GM12878 (cell line): ENCODE measurements around the gene MAP4. TPM values are rescaled to one million over a fixed set of nuclear protein-coding genes. Genes with fewer than 3 reads are reported as not detected.

Source experiments
- ATAC-seq: fragments of 200-7000 bp; cut with Tn5 transposase; 3 replicates; pipeline ENCODE4 v1.9.1; 2020; ENCODE audit warnings: mild to moderate bottlenecking, moderate library complexity
- BruUV-seq: library from RNA; stranded (reverse); fragments of 400-500 nt; replicated peaks from 2 replicates; lab custom pipeline; 2021; lab: Mats Ljungman, UMichigan
- CTCF ChIA-PET: fragments of 300-600 bp; sonication (Branson Sonifier 250); formaldehyde crosslinking; extraction: SDS; loops from one replicate; lab custom pipeline; 2021; ENCODE audit warnings: inconsistent platforms; lab: Yijun Ruan, JAX
- POLR2A ChIA-PET: fragments of 350-600 bp; formaldehyde crosslinking; extraction: SDS; loops from one replicate; lab custom pipeline; 2021; ENCODE audit warnings: inconsistent platforms; lab: Charles Lee
- RAD21 ChIA-PET: fragments of 300-600 bp; sonication (Branson Sonifier 250); formaldehyde crosslinking; loops from one replicate; lab custom pipeline; 2023; ENCODE audit warnings: antibody characterized with exemption; ENCODE audit not compliant: unreplicated experiment; lab: Charles Lee
- SMC1A ChIA-PET: fragments of 300-600 bp; sonication (Branson Sonifier 250); formaldehyde crosslinking; loops from one replicate; lab custom pipeline; 2023; ENCODE audit not compliant: unreplicated experiment, uncharacterized antibody; lab: Charles Lee
- DNase-seq: peaks from one replicate; pipeline ENCODE4 v3.0.0-alpha.2; 2011; ENCODE audit warnings: low read depth, low spot score
- FAIRE-seq: peaks from 3 replicates; lab custom pipeline; 2011; peaks lifted over from hg19 to GRCh38; lab: Jason Lieb, UNC
- H2AFZ ChIP-seq: 2 replicates; pipeline ENCODE4 v1.6.0; 2011; ENCODE audit warnings: low read depth, low read length, control low read depth; ENCODE audit not compliant: control insufficient read depth
- H3K27ac ChIP-seq: 2 replicates; pipeline ENCODE4 v1.5.1; 2011; ENCODE audit warnings: control low read depth; ENCODE audit not compliant: control insufficient read depth, insufficient read depth
- H3K27me3 ChIP-seq, 2 experiments: replicated peaks in 1 of 2; 2 replicates each; pipeline versions ENCODE4 v1.6.0 to v1.6.1; 2011; ENCODE audit warnings: low read length in 1 of 2; ENCODE audit not compliant: control insufficient read depth in 2 of 2, insufficient read depth in 2 of 2
- H3K36me3 ChIP-seq, 2 experiments: 2 replicates each; pipeline ENCODE4 v1.5.1; 2011; ENCODE audit warnings: low read length in 1 of 2; ENCODE audit not compliant: control insufficient read depth in 2 of 2, insufficient read depth in 2 of 2
- H3K4me1 ChIP-seq: 2 replicates; pipeline ENCODE4 v1.6.1; 2011; ENCODE audit warnings: mild to moderate bottlenecking, low read length, moderate library complexity, mixed read lengths; ENCODE audit not compliant: control insufficient read depth, insufficient read depth
- H3K4me2 ChIP-seq: 2 replicates; pipeline ENCODE4 v1.6.0; 2011; ENCODE audit warnings: control low read depth; ENCODE audit not compliant: control insufficient read depth, insufficient read depth
- H3K4me3 ChIP-seq: fragments of 200-600 bp; sonication (generic); 2 replicates; pipeline ENCODE4 v1.5.1; 2016
- H3K79me2 ChIP-seq: 2 replicates; pipeline ENCODE4 v1.6.0; 2011; ENCODE audit warnings: low read length; ENCODE audit not compliant: control insufficient read depth, insufficient read depth
- H3K9ac ChIP-seq: 2 replicates; pipeline ENCODE4 v1.8.0; 2011; ENCODE audit warnings: low read length, control low read depth, mixed read lengths; ENCODE audit not compliant: control insufficient read depth, insufficient read depth
- H3K9me3 ChIP-seq: replicated peaks from 3 replicates; pipeline ENCODE4 v1.5.1; 2011; ENCODE audit warnings: mild to moderate bottlenecking, low read length; ENCODE audit not compliant: control insufficient read depth, insufficient read depth
- H4K20me1 ChIP-seq: 2 replicates; pipeline ENCODE4 v1.6.0; 2011; ENCODE audit not compliant: control insufficient read depth, insufficient read depth
- CEBPB ChIP-seq, 2 experiments: fragments of 150-350 bp in 1 of 2; IDR thresholded peaks; 2 replicates each; pipeline ENCODE4 v1.6.1; 2012 to 2014; ENCODE audit warnings: low read depth in 2 of 2, low read length in 2 of 2, borderline replicate concordance in 1 of 2, inconsistent platforms in 1 of 2
- DPF2 ChIP-seq: fragments of 450-650 bp; IDR thresholded peaks from 2 replicates; pipeline ENCODE4 v1.6.1; 2017; ENCODE audit warnings: mild to moderate bottlenecking
- HDGF ChIP-seq: fragments of 450-650 bp; IDR thresholded peaks from 2 replicates; pipeline ENCODE4 v1.6.1; 2016; ENCODE audit warnings: antibody characterized with exemption
- IRF4 ChIP-seq: IDR thresholded peaks from 2 replicates; pipeline ENCODE4 v1.6.1; 2011; ENCODE audit warnings: low read depth, low read length
- JUND ChIP-seq: IDR thresholded peaks from 2 replicates; pipeline ENCODE4 v1.6.1; 2012; ENCODE audit warnings: low read depth, mild to moderate bottlenecking, low read length, improper control_type of control experiment, moderate library complexity
- KAT2A ChIP-seq: conservative IDR thresholded peaks from 2 replicates; pipeline ENCODE4 v1.6.1; 2011; ENCODE audit warnings: low read depth, low read length; ENCODE audit not compliant: control insufficient read depth
- KDM1A ChIP-seq: fragments of 200-600 bp; sonication (generic); IDR thresholded peaks from 2 replicates; pipeline ENCODE4 v1.6.1; 2016; ENCODE audit warnings: borderline replicate concordance
- MEF2B ChIP-seq: fragments of 450-650 bp; IDR thresholded peaks from 2 replicates; pipeline ENCODE4 v1.6.1; 2018; ENCODE audit warnings: mild to moderate bottlenecking, moderate library complexity; ENCODE audit not compliant: partially characterized antibody, poor library complexity, severe bottlenecking
- MLLT1 ChIP-seq: fragments of 450-650 bp; IDR thresholded peaks from 2 replicates; pipeline ENCODE4 v1.6.1; 2016; ENCODE audit warnings: mild to moderate bottlenecking
- PAX8 ChIP-seq: fragments of 450-650 bp; IDR thresholded peaks from 2 replicates; pipeline ENCODE4 v1.6.1; 2017; ENCODE audit warnings: mild to moderate bottlenecking, moderate library complexity
- POLR2AphosphoS5 ChIP-seq: IDR thresholded peaks from 2 replicates; pipeline ENCODE4 v1.6.1; 2011; ENCODE audit warnings: mild to moderate bottlenecking, low read length, inconsistent platforms
- RAD21 ChIP-seq: IDR thresholded peaks from 2 replicates; pipeline ENCODE4 v1.6.1; 2011; ENCODE audit warnings: mild to moderate bottlenecking, low read depth, low read length, moderate library complexity; ENCODE audit not compliant: insufficient read depth
- RELA ChIP-seq: fragments of 450-650 bp; IDR thresholded peaks from 2 replicates; pipeline ENCODE4 v1.8.0; 2014; ENCODE audit warnings: borderline replicate concordance; ENCODE audit not compliant: partially characterized antibody
- SMAD1 ChIP-seq: fragments of 450-650 bp; IDR thresholded peaks from 2 replicates; pipeline ENCODE4 v1.6.1; 2018; ENCODE audit warnings: mild to moderate bottlenecking, low read depth; ENCODE audit not compliant: partially characterized antibody
- SPI1 ChIP-seq: IDR thresholded peaks from 2 replicates; pipeline ENCODE4 v1.6.1; 2011; ENCODE audit warnings: low read depth, mild to moderate bottlenecking, low read length, moderate library complexity, borderline replicate concordance; ENCODE audit not compliant: insufficient read depth
- USF1 ChIP-seq: IDR thresholded peaks from 2 replicates; pipeline ENCODE4 v1.6.1; 2011; ENCODE audit warnings: borderline replicate concordance, low read depth, mild to moderate bottlenecking, moderate library complexity, mixed read lengths, low read length; ENCODE audit not compliant: insufficient read depth; ENCODE audit errors: extremely low read length
- ZNF24 ChIP-seq: fragments of 450-650 bp; IDR thresholded peaks from 2 replicates; pipeline ENCODE4 v1.6.1; 2017; ENCODE audit warnings: antibody characterized with exemption, mild to moderate bottlenecking
- WGBS: methylation state at CpG from one replicate; pipeline ENCODE4 v1.1.6; 2016; ENCODE audit warnings: low lambda C conversion rate; ENCODE audit not compliant: insufficient replicate concordance, insufficient coverage; ENCODE audit errors: missing lambda C conversion rate; 5-methylcytosine and 5-hydroxymethylcytosine counted together
- in situ Hi-C: fragments of 300-500 bp; cut with MboI; formaldehyde crosslinking; loops from 9 replicates; pipeline ENCODE4 v1.14.3; 2018; ENCODE audit warnings: mixed read lengths
- intact Hi-C: fragments of 100-400 bp; cut with micrococcal nuclease; formaldehyde crosslinking; loops from one replicate; pipeline ENCODE4 v1.14.2; 2022; ENCODE audit not compliant: unreplicated experiment
- polyA plus RNA-seq, 11 experiments: library from polyadenylated mRNA; depleted of rRNA in 4 of 11; unstranded in 6 of 11; stranded (reverse) in 5 of 11; fragments of >200 nt; fragmentation: Nextera tagmentation in 4 of 11; fragmentation: Illumina TruSeq in 1 of 11; extraction: Ambion mirVana in 4 of 11; extraction: Trizol in 1 of 11; gene quantifications; 1 replicate in 1 of 11; 2 replicates in 10 of 11; pipeline versions ENCODE4 v1.2.1 to v1.2.3, GENCODE V29; 2011 to 2016; ENCODE audit warnings: inconsistent platforms in 2 of 11, missing spikeins in 2 of 11, low read depth in 1 of 11
- total RNA-seq, 4 experiments: library from RNA; depleted of rRNA in 3 of 4; stranded (reverse); fragments of >200 nt in 3 of 4; fragmentation: Illumina TruSeq in 1 of 4; extraction: Trizol in 1 of 4; gene quantifications; 2 replicates each; pipeline versions ENCODE4 v1.2.1 to v1.2.3, GENCODE V29; 2013 to 2021
- TF ChIP-seq, protein P1 (sequence below): fragments of 450-650 bp; formaldehyde crosslinking; IDR thresholded peaks from 2 replicates; pipeline ENCODE4 v1.4.0; 2020; ENCODE audit warnings: mild to moderate bottlenecking, moderate library complexity

Gene MAP4
- total and polyA plus RNA-seq, 10 of the 15 experiments (the other 5 are each of a cell fraction or from before 2014, with no cell fraction given) = 22.2 to 145 (median 47.2) TPM

GRCh38 chr3:47910233-47910632, 106.0 kb downstream of the MAP4 start:
- 100% methylated on average over 1 of the region's 1 CpG for WGBS
- H3K9me3 ChIP-seq = no peaks in the 10 kb centered on the region
- H3K4me2 ChIP-seq = no peak overlapping the region
- no peak overlapping the region for H3K27ac ChIP-seq
- RAD21 ChIA-PET = no interaction called here
- H2AFZ ChIP-seq = no peak overlapping the region
- H3K4me1 ChIP-seq = no peaks in the 10 kb centered on the region
- FAIRE-seq (no peak), DNase-seq (no peak), ATAC-seq (no peak)
- SMC1A ChIA-PET = no interaction called here
- intact Hi-C loops = no loop called here
- no TSS peak for BruUV-seq
- CTCF ChIA-PET = interaction anchor here (1.4 kb wide), 1 partner anchor 10 kb away, joined by 3 read pairs; no protein-coding TSS in a partner anchor
- H3K9ac ChIP-seq = no peak overlapping the region
- H3K79me2 ChIP-seq = no peaks in the 10 kb centered on the region
- in situ Hi-C loops = no loop called here
- H3K27me3 ChIP-seq = no peaks in the 10 kb centered on the region
- H3K36me3 ChIP-seq = peaks cover 6 to 28% of the 10 kb centered on the region in 2 experiments
- no peaks in the 10 kb centered on the region for H4K20me1 ChIP-seq
- POLR2A ChIA-PET = no interaction called here
- H3K4me3 ChIP-seq = no peak overlapping the region
- TF ChIP-seq USF1 (no peak), SMAD1 (no peak), JUND (no peak), HDGF (no peak), POLR2AphosphoS5 (no peak), MLLT1 (no peak), ZNF24 (no peak), KDM1A (no peak), SPI1 (no peak), KAT2A (no peak), CEBPB (IDR thresholded peaks at IDR 0.05; ENCODE audit: borderline replicate concordance in 1 of 2, low read depth in 2 of 2, low read length in 2 of 2) (no peak), DPF2 (no peak), RAD21 (no peak), PAX8 (no peak), IRF4 (no peak), MEF2B (no peak), RELA (no peak)
- TF ChIP-seq, protein P1, sequence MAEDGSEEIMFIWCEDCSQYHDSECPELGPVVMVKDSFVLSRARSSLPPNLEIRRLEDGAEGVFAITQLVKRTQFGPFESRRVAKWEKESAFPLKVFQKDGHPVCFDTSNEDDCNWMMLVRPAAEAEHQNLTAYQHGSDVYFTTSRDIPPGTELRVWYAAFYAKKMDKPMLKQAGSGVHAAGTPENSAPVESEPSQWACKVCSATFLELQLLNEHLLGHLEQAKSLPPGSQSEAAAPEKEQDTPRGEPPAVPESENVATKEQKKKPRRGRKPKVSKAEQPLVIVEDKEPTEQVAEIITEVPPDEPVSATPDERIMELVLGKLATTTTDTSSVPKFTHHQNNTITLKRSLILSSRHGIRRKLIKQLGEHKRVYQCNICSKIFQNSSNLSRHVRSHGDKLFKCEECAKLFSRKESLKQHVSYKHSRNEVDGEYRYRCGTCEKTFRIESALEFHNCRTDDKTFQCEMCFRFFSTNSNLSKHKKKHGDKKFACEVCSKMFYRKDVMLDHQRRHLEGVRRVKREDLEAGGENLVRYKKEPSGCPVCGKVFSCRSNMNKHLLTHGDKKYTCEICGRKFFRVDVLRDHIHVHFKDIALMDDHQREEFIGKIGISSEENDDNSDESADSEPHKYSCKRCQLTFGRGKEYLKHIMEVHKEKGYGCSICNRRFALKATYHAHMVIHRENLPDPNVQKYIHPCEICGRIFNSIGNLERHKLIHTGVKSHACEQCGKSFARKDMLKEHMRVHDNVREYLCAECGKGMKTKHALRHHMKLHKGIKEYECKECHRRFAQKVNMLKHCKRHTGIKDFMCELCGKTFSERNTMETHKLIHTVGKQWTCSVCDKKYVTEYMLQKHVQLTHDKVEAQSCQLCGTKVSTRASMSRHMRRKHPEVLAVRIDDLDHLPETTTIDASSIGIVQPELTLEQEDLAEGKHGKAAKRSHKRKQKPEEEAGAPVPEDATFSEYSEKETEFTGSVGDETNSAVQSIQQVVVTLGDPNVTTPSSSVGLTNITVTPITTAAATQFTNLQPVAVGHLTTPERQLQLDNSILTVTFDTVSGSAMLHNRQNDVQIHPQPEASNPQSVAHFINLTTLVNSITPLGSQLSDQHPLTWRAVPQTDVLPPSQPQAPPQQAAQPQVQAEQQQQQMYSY (CRISPR knock-in tag) = no peak
